GM12878 (cell line): ENCODE data around the gene TMEM131L. TPM values are rescaled to one million over a fixed set of nuclear protein-coding genes. Genes with fewer than 3 reads are reported as not detected.

ENCODE experiments used
- ATAC-seq: fragments of 200-7000 bp; cut with Tn5 transposase; 3 replicates; pipeline ENCODE4 v1.9.1; 2020; ENCODE audit warnings: mild to moderate bottlenecking, moderate library complexity
- BruUV-seq: library from RNA; stranded (reverse); fragments of 400-500 nt; replicated peaks from 2 replicates; lab custom pipeline; 2021; lab: Mats Ljungman, UMichigan
- CTCF ChIA-PET: fragments of 300-600 bp; sonication (Branson Sonifier 250); formaldehyde crosslinking; extraction: SDS; loops from one replicate; lab custom pipeline; 2021; ENCODE audit warnings: inconsistent platforms; lab: Yijun Ruan, JAX
- POLR2A ChIA-PET: fragments of 350-600 bp; formaldehyde crosslinking; extraction: SDS; loops from one replicate; lab custom pipeline; 2021; ENCODE audit warnings: inconsistent platforms; lab: Charles Lee
- RAD21 ChIA-PET: fragments of 300-600 bp; sonication (Branson Sonifier 250); formaldehyde crosslinking; loops from one replicate; lab custom pipeline; 2023; ENCODE audit warnings: antibody characterized with exemption; ENCODE audit not compliant: unreplicated experiment; lab: Charles Lee
- SMC1A ChIA-PET: fragments of 300-600 bp; sonication (Branson Sonifier 250); formaldehyde crosslinking; loops from one replicate; lab custom pipeline; 2023; ENCODE audit not compliant: unreplicated experiment, uncharacterized antibody; lab: Charles Lee
- DNase-seq: peaks from one replicate; pipeline ENCODE4 v3.0.0-alpha.2; 2011; ENCODE audit warnings: low read depth, low spot score
- FAIRE-seq: peaks from 3 replicates; lab custom pipeline; 2011; peaks lifted over from hg19 to GRCh38; lab: Jason Lieb, UNC
- H2AFZ ChIP-seq: 2 replicates; pipeline ENCODE4 v1.6.0; 2011; ENCODE audit warnings: low read depth, low read length, control low read depth; ENCODE audit not compliant: control insufficient read depth
- H3K27ac ChIP-seq: 2 replicates; pipeline ENCODE4 v1.5.1; 2011; ENCODE audit warnings: control low read depth; ENCODE audit not compliant: control insufficient read depth, insufficient read depth
- H3K27me3 ChIP-seq, 2 experiments: replicated peaks in 1 of 2; 2 replicates each; pipeline versions ENCODE4 v1.6.0 to v1.6.1; 2011; ENCODE audit warnings: low read length in 1 of 2; ENCODE audit not compliant: control insufficient read depth in 2 of 2, insufficient read depth in 2 of 2
- H3K36me3 ChIP-seq, 2 experiments: 2 replicates each; pipeline ENCODE4 v1.5.1; 2011; ENCODE audit warnings: low read length in 1 of 2; ENCODE audit not compliant: control insufficient read depth in 2 of 2, insufficient read depth in 2 of 2
- H3K4me1 ChIP-seq: 2 replicates; pipeline ENCODE4 v1.6.1; 2011; ENCODE audit warnings: mild to moderate bottlenecking, low read length, moderate library complexity, mixed read lengths; ENCODE audit not compliant: control insufficient read depth, insufficient read depth
- H3K4me2 ChIP-seq: 2 replicates; pipeline ENCODE4 v1.6.0; 2011; ENCODE audit warnings: control low read depth; ENCODE audit not compliant: control insufficient read depth, insufficient read depth
- H3K4me3 ChIP-seq: fragments of 200-600 bp; sonication (generic); 2 replicates; pipeline ENCODE4 v1.5.1; 2016
- H3K79me2 ChIP-seq: 2 replicates; pipeline ENCODE4 v1.6.0; 2011; ENCODE audit warnings: low read length; ENCODE audit not compliant: control insufficient read depth, insufficient read depth
- H3K9ac ChIP-seq: 2 replicates; pipeline ENCODE4 v1.8.0; 2011; ENCODE audit warnings: low read length, control low read depth, mixed read lengths; ENCODE audit not compliant: control insufficient read depth, insufficient read depth
- H3K9me3 ChIP-seq: replicated peaks from 3 replicates; pipeline ENCODE4 v1.5.1; 2011; ENCODE audit warnings: mild to moderate bottlenecking, low read length; ENCODE audit not compliant: control insufficient read depth, insufficient read depth
- H4K20me1 ChIP-seq: 2 replicates; pipeline ENCODE4 v1.6.0; 2011; ENCODE audit not compliant: control insufficient read depth, insufficient read depth
- BCL11A ChIP-seq: IDR thresholded peaks from 2 replicates; pipeline ENCODE4 v1.6.1; 2011; ENCODE audit warnings: low read depth, low read length
- CBFB ChIP-seq: IDR thresholded peaks from 2 replicates; pipeline ENCODE4 v1.6.1; 2016; ENCODE audit warnings: antibody characterized with exemption, low read depth
- CBX3 ChIP-seq: fragments of 200-600 bp; sonication (generic); IDR thresholded peaks from 2 replicates; pipeline ENCODE4 v1.6.1; 2016; ENCODE audit warnings: low read depth, borderline replicate concordance
- CEBPB ChIP-seq, 2 experiments: fragments of 150-350 bp in 1 of 2; IDR thresholded peaks; 2 replicates each; pipeline ENCODE4 v1.6.1; 2012 to 2014; ENCODE audit warnings: low read depth in 2 of 2, low read length in 2 of 2, borderline replicate concordance in 1 of 2, inconsistent platforms in 1 of 2
- HDGF ChIP-seq: fragments of 450-650 bp; IDR thresholded peaks from 2 replicates; pipeline ENCODE4 v1.6.1; 2016; ENCODE audit warnings: antibody characterized with exemption
- IKZF2 ChIP-seq, 2 experiments: fragments of 450-650 bp; IDR thresholded peaks; 2 replicates each; pipeline ENCODE4 v1.6.1; 2017; ENCODE audit warnings: mild to moderate bottlenecking in 2 of 2, moderate library complexity in 2 of 2
- MTA3 ChIP-seq: IDR thresholded peaks from 2 replicates; pipeline ENCODE4 v1.6.1; 2012; ENCODE audit warnings: low read length, inconsistent platforms, borderline replicate concordance
- POU2F2 ChIP-seq: IDR thresholded peaks from 3 replicates; pipeline ENCODE4 v1.6.1; 2011; ENCODE audit warnings: low read depth, mild to moderate bottlenecking, low read length, borderline replicate concordance
- RAD51 ChIP-seq: fragments of 450-650 bp; IDR thresholded peaks from 2 replicates; pipeline ENCODE4 v1.6.1; 2016; ENCODE audit warnings: moderate library complexity, mild to moderate bottlenecking, inconsistent platforms
- RB1 ChIP-seq: fragments of 450-650 bp; formaldehyde crosslinking; IDR thresholded peaks from 2 replicates; pipeline ENCODE4 v1.6.1; 2017; ENCODE audit warnings: mild to moderate bottlenecking, borderline replicate concordance
- RUNX3 ChIP-seq: IDR thresholded peaks from 2 replicates; pipeline ENCODE4 v1.6.1; 2012; ENCODE audit warnings: low read length, inconsistent platforms
- SREBF2 ChIP-seq: IDR thresholded peaks from 2 replicates; pipeline ENCODE4 v1.6.1; 2012; ENCODE audit warnings: mild to moderate bottlenecking, low read length
- WGBS: methylation state at CpG from one replicate; pipeline ENCODE4 v1.1.6; 2016; ENCODE audit warnings: low lambda C conversion rate; ENCODE audit not compliant: insufficient replicate concordance, insufficient coverage; ENCODE audit errors: missing lambda C conversion rate; 5-methylcytosine and 5-hydroxymethylcytosine counted together
- in situ Hi-C: fragments of 300-500 bp; cut with MboI; formaldehyde crosslinking; loops from 9 replicates; pipeline ENCODE4 v1.14.3; 2018; ENCODE audit warnings: mixed read lengths
- intact Hi-C: fragments of 100-400 bp; cut with micrococcal nuclease; formaldehyde crosslinking; loops from one replicate; pipeline ENCODE4 v1.14.2; 2022; ENCODE audit not compliant: unreplicated experiment
- polyA plus RNA-seq, 11 experiments: library from polyadenylated mRNA; depleted of rRNA in 4 of 11; unstranded in 6 of 11; stranded (reverse) in 5 of 11; fragments of >200 nt; fragmentation: Nextera tagmentation in 4 of 11; fragmentation: Illumina TruSeq in 1 of 11; extraction: Ambion mirVana in 4 of 11; extraction: Trizol in 1 of 11; gene quantifications; 1 replicate in 1 of 11; 2 replicates in 10 of 11; pipeline versions ENCODE4 v1.2.1 to v1.2.3, GENCODE V29; 2011 to 2016; ENCODE audit warnings: inconsistent platforms in 2 of 11, missing spikeins in 2 of 11, low read depth in 1 of 11
- total RNA-seq, 4 experiments: library from RNA; depleted of rRNA in 3 of 4; stranded (reverse); fragments of >200 nt in 3 of 4; fragmentation: Illumina TruSeq in 1 of 4; extraction: Trizol in 1 of 4; gene quantifications; 2 replicates each; pipeline versions ENCODE4 v1.2.1 to v1.2.3, GENCODE V29; 2013 to 2021
- TF ChIP-seq, protein P1 (sequence below): fragments of 450-650 bp; IDR thresholded peaks from 2 replicates; pipeline ENCODE4 v1.6.1; 2017; ENCODE audit warnings: mild to moderate bottlenecking, moderate library complexity
- TF ChIP-seq, protein P2 (sequence below): IDR thresholded peaks from 2 replicates; pipeline ENCODE4 v1.6.1; 2011; ENCODE audit warnings: mild to moderate bottlenecking, low read depth, low read length, moderate library complexity; ENCODE audit not compliant: insufficient replicate concordance
- TF ChIP-seq, protein P3 (sequence below): fragments of 150-350 bp; IDR thresholded peaks from 2 replicates; pipeline ENCODE4 v1.6.1; 2014; ENCODE audit warnings: mild to moderate bottlenecking, low read depth, low read length

The TMEM131L gene
- total and polyA plus RNA-seq, 10 of the 15 experiments (the other 5 are each of a cell fraction or from before 2014, with no cell fraction given), result 8.5 to 101 (median 74.4) TPM

DNA sequence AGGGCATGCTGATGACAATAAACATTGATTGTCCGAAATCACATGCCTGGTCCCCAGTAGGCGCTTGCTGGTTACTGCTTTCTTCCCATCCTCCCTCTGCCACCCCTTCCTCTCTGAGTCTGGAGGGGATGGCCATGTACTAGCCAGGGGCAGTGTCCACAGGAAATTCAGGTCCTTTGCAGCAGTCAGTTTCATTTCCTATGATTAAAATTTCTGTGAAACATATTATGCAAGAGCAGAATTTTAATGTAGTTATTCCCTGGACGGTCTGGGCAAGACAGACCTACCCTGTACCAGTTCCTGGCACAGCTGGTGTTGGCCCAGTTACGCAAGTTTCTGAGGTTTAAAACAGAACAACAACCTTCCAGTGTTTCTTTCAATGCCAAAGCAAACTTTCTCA lies 189.8 kb downstream of the TMEM131L start (continued):
- TF ChIP-seq, protein P1, sequence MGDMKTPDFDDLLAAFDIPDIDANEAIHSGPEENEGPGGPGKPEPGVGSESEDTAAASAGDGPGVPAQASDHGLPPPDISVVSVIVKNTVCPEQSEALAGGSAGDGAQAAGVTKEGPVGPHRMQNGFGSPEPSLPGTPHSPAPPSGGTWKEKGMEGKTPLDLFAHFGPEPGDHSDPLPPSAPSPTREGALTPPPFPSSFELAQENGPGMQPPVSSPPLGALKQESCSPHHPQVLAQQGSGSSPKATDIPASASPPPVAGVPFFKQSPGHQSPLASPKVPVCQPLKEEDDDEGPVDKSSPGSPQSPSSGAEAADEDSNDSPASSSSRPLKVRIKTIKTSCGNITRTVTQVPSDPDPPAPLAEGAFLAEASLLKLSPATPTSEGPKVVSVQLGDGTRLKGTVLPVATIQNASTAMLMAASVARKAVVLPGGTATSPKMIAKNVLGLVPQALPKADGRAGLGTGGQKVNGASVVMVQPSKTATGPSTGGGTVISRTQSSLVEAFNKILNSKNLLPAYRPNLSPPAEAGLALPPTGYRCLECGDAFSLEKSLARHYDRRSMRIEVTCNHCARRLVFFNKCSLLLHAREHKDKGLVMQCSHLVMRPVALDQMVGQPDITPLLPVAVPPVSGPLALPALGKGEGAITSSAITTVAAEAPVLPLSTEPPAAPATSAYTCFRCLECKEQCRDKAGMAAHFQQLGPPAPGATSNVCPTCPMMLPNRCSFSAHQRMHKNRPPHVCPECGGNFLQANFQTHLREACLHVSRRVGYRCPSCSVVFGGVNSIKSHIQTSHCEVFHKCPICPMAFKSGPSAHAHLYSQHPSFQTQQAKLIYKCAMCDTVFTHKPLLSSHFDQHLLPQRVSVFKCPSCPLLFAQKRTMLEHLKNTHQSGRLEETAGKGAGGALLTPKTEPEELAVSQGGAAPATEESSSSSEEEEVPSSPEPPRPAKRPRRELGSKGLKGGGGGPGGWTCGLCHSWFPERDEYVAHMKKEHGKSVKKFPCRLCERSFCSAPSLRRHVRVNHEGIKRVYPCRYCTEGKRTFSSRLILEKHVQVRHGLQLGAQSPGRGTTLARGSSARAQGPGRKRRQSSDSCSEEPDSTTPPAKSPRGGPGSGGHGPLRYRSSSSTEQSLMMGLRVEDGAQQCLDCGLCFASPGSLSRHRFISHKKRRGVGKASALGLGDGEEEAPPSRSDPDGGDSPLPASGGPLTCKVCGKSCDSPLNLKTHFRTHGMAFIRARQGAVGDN, result no peak
- no peak for TF ChIP-seq CBFB
- no peak for TF ChIP-seq IKZF2 (IDR thresholded peaks at IDR 0.05)
- TF ChIP-seq, all 136 proteins: peak for 0

DNA sequence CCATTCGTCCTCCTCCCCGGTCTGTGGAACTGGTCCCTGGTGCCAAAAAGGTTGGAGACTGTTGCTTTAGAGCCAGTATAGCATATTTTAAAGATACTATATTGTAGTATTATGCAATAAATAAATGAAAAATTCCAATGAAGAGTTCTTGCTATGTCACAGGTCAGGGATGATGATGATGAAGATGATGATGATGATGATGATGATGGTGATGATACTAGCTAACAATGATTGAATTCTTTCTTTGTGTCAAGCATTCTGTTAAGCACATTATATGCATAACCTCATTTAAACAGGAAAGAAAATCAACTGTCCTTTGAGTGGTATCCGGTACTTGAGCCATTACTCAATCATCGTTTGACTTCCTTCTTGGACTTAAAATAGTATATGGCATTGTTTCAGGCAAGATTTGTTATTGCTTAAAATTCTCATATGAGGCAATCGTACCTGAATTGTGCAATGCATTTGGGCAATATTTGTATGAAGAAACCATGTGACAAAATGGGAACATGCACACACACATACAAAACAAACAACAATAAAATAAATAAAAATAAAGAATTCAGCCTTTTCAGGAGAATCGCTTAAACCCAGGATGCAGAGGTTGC lies 195.2 kb downstream of the TMEM131L start:
- Histone ChIP-seq H3K9me3 (no peaks in the 10 kb centered on the region; the same call in 2 of the 3 replicates), H3K4me2 (no peak overlapping the region), H3K27ac (no peak overlapping the region), H3K27me3 (no peaks in the 10 kb centered on the region), H2AFZ (no peak overlapping the region), H3K9ac (no peak overlapping the region), H3K79me2 (no peaks in the 10 kb centered on the region), H4K20me1 (no peaks in the 10 kb centered on the region), H3K36me3 (no peaks in the 10 kb centered on the region), H3K4me1 (no peaks in the 10 kb centered on the region), H3K4me3 (no peak overlapping the region)
- BruUV-seq, result no TSS peak
- CTCF ChIA-PET, result interaction anchor here (1.3 kb wide), 1 partner anchor 18 kb away, joined by 4 read pairs; no protein-coding TSS in a partner anchor
- DNase-seq (no peak), ATAC-seq (no peak), FAIRE-seq (no peak)
- RAD21 ChIA-PET, result no interaction called here
- SMC1A ChIA-PET, result no interaction called here
- intact Hi-C loops (no loop called here), in situ Hi-C loops (no loop called here)
- WGBS, result 38% methylated on average over 6 of the region's 6 CpGs
- POLR2A ChIA-PET, result no interaction called here
- TF ChIP-seq SREBF2 (no peak), CEBPB (IDR thresholded peaks at IDR 0.05; ENCODE audit: borderline replicate concordance in 1 of 2, low read depth in 2 of 2, low read length in 2 of 2) (no peak), MTA3 (no peak), CBX3 (no peak), POU2F2 (no peak), RB1 (no peak), RAD51 (no peak), RUNX3 (no peak), HDGF (no peak), BCL11A (no peak)
- TF ChIP-seq, protein P2, sequence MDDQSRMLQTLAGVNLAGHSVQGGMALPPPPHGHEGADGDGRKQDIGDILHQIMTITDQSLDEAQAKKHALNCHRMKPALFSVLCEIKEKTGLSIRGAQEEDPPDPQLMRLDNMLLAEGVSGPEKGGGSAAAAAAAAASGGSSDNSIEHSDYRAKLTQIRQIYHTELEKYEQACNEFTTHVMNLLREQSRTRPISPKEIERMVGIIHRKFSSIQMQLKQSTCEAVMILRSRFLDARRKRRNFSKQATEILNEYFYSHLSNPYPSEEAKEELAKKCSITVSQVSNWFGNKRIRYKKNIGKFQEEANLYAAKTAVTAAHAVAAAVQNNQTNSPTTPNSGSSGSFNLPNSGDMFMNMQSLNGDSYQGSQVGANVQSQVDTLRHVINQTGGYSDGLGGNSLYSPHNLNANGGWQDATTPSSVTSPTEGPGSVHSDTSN, result no peak
- TF ChIP-seq, protein P3, sequence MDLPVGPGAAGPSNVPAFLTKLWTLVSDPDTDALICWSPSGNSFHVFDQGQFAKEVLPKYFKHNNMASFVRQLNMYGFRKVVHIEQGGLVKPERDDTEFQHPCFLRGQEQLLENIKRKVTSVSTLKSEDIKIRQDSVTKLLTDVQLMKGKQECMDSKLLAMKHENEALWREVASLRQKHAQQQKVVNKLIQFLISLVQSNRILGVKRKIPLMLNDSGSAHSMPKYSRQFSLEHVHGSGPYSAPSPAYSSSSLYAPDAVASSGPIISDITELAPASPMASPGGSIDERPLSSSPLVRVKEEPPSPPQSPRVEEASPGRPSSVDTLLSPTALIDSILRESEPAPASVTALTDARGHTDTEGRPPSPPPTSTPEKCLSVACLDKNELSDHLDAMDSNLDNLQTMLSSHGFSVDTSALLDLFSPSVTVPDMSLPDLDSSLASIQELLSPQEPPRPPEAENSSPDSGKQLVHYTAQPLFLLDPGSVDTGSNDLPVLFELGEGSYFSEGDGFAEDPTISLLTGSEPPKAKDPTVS, result no peak
